GM18502 (cell line): Measurements from ENCODE around the gene TWNK.
"Not testable (repeated sequence)": the region's sequence is repeated elsewhere in the genome, so short reads cannot be mapped to it uniquely, and the experiment has no call there.

Experiments
- ATAC-seq: cut with Tn5 transposase; IDR thresholded peaks from one replicate; pipeline ENCODE4 v1.9.1; 2021; ENCODE audit warnings: mild to moderate bottlenecking; ENCODE audit not compliant: unreplicated experiment, poor library complexity

TWNK gene

DNA sequence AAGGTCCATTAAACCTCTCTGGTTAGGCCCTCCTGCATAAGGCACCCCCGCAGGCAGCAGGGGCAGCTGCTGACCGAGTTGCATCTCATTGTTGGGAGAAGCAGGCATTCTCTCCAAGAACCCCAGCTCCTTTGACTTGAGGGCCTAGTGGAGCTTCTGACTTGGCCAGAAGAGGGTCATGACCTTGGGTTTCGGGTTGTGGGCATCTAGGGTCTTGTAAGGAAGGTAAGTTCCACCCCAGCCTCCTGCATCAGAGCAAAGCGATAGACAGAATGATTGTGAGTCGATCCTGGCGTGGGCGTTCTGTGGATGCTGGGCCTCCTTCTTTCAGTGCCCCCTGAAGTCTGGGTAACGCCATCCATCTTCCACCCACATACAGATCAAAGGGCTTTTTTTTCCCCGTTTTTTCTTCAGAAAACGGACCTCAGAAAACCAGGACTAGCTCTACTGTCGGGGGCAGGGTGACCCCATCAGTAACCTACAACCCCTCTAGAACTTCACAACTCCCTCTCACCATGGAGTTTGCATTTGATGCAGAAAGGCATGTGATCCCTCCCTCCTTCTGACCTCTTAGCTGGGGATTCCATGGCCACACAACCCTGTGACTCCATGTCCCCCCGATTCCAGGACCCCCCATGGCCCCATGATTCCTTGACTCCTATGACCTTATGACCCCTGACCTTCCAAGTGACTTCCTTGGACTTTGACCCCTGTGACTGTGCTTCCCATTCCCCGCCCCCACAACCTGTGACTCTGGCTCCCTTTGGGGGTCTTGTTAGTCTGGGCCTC lies 15.0 kb upstream of the TWNK start:
- no peak for ATAC-seq

DNA sequence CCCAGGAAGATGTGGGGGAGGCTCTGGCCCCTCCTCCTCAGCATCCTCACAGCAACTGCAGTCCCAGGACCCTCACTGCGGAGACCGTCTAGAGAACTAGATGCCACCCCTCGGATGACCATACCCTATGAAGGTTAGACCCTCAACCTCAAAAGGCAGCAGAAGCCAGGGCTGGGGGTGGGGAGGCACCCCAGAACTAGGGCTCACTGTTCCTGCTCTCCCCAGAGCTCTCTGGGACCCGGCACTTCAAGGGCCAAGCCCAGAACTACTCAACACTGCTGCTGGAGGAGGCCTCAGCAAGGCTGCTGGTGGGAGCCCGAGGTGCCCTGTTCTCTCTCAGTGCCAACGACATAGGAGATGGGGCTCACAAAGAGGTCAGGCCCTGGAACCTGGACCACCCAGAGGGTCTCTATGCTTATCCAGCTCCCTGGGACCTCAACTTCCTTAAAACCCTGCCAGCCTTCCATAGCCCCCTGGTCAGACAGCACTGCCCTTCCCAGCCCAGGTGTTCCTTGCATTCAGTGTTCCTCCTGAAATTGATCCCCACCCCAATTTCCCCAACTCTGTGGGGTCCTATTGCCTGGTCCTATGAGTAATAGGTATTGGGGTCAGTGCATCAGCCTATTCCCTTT lies 14.3 kb upstream of the TWNK start:
- ATAC-seq: no peak

DNA sequence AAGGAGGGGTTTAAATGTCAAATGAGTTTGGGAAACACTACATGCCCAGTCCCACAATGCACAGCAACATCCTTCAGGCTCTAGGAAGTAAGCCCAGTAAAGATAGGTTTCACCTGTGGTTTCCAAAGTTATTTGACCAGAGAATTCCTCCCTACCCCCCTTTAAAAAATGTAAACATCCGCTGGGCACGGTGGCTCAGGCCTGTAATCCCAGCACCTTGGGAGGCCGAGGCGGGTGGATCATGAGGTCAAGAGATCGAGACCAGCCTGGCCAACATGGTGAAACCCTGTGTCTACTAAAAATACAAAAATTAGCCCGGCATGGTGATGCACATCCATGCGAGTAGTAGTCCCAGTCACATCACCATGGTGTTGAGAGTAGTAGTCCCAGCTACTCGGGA lies 11.9 kb upstream of the TWNK start:
- ATAC-seq: not testable (repeated sequence)

DNA sequence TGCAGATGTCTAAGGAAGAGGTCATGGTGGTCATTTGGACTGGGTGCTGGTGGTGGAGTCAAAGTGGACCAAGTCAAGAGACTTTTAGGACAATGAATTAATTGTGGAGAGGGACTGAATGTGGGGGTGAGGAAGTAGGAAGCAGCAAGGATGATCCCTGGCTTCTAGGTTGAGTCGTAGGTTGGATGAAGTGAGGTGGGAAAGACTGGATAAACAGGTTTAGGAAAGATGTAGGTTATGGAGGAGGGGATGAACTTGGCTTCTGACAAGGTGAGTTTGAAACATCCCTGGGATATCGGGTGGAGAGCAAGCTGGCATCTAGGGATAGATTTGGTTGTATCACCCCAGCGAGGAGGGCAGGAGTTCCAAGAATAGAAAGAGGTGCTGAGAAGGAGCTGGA lies 10.4 kb upstream of the TWNK start:
- no peak for ATAC-seq

DNA sequence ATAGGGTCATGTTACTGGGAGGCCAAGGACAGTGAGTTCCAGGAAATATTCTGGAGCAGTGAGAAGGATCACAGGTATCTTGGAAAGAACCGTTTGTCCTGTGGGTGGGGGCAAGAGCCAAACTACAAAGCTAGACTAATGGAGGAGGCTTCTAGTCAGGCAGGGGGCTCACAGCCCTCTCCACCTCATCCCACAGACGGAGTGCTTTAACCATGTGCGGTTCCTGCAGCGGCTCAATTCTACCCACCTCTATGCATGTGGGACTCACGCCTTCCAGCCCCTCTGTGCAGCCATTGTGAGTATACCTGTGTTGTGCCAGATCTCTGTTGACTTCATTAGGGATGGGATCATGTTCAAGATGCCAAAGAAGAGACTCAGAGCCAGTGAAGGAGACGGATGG lies 9.9 kb upstream of the TWNK start:
- no peak for ATAC-seq

DNA sequence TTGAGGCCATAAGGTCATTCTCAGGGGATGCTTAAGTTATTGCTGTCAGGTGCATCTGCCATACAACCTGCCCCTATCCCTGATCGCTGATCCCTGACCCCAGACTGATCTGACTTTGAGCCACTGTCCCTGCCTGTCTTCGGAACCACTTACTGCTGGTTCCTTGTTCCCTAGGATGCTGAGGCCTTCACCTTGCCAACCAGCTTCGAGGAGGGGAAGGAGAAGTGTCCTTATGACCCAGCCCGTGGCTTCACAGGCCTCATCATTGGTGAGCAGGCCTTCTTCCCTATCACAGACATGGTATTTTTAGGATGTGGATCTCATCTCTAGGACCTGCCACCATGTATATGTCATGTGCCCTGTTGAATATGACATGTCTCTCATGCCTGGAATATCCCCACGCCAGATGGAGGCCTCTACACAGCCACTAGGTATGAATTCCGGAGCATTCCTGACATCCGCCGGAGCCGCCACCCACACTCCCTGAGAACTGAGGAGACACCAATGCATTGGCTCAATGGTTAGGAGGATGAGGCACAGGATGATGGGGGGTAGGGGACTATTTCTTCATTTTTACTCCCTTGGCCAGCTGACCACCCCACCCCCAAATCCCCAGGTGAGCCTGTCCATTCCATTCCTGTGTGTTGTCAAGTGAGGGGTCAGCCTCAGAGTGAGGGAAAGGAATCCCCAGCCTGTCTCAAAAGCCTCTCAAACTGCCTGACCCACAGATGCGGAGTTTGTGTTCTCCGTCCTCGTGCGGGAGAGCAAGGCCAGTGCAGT lies 9.0 kb upstream of the TWNK start:
- no peak for ATAC-seq

DNA sequence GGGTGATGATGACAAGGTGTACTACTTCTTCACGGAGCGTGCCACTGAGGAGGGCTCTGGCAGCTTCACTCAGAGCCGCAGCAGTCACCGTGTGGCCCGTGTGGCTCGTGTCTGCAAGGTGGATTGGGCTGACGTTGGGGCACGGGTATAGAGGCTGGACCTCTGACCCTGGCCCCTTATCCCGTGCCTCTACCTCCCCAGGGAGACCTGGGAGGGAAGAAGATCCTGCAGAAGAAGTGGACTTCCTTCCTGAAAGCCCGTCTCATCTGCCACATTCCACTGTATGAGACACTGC lies 8.5 kb upstream of the TWNK start:
- no peak for ATAC-seq

DNA sequence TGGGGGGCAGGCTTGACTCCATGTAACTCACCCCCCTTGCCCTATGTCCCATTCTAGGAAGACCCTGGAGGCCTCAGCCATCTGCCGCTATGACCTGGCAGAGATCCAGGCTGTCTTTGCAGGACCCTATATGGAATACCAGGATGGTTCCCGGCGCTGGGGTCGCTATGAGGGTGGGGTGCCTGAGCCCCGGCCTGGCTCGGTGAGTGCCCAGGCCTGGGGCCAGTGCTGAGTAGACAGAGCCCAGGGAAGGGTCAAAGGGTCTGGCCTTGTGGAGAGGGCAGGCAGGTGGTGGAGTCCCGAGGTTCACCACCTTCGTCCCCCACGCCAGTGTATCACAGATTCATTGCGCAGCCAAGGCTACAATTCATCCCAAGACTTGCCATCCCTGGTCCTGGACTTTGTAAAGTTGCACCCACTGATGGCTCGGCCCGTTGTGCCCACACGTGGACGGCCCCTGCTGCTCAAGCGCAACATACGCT lies 7.5 kb upstream of the TWNK start:
- no peak for ATAC-seq

DNA sequence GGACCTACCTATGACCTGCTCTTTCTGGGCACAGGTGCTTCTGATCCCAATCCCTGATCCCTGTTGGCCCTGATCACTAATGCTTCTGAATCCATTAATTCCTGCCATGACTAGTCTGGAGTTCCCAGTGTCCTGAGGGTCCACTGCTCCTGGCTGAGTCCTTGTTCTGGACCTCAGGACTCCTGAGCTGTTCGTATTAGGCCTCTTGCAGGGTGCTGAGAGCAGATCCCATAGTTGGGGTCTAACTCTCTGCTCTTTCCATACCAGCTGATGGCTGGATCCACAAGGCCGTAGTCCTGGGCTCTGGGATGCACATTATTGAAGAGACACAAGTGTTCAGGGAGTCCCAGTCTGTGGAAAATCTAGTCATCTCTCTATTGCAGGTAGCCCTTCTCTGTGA lies 7.0 kb upstream of the TWNK start:
- ATAC-seq: no peak

DNA sequence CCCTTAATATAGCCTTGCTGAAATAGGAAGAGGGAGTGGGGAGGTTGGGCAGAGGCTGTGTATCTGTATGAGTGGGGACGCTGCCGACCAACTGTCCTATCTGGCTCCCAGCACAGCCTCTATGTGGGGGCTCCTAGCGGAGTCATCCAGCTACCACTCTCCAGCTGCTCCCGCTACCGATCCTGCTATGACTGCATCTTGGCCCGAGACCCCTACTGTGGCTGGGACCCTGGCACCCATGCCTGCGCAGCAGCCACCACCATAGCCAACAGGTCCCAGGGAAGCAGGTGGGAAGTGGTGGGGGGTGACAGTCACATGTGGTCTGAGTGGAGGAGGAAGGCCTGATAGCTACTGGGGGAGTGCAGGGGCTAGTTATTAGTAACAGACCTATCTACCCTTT lies 6.6 kb upstream of the TWNK start:
- no peak for ATAC-seq

DNA sequence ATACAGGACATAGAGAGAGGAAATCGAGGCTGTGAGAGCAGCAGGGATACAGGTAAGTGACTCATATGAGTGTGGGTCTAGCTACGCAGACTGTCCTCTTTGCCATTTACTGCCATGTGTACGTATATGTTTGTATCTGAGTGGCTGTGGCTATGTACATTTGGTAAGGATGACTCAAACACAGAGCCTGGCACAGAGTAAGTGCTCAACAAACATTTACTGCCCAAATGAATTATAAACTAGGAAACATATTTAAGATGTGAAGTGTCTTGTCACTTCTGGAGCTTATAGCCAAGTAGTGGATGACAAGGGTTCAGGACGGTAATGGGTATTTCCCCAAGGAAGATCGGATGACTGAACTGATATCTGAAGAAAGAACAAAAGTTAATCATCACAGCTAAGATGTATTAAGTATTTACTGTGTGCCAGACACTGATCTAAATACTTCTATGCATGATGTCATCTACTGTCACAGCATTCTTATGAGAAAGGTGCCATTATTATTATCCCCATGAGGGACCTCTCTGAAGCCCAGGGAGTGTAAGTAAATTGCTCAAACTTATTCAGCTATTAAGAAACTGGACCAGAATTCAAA lies 6.1 kb upstream of the TWNK start:
- ATAC-seq: no peak

DNA sequence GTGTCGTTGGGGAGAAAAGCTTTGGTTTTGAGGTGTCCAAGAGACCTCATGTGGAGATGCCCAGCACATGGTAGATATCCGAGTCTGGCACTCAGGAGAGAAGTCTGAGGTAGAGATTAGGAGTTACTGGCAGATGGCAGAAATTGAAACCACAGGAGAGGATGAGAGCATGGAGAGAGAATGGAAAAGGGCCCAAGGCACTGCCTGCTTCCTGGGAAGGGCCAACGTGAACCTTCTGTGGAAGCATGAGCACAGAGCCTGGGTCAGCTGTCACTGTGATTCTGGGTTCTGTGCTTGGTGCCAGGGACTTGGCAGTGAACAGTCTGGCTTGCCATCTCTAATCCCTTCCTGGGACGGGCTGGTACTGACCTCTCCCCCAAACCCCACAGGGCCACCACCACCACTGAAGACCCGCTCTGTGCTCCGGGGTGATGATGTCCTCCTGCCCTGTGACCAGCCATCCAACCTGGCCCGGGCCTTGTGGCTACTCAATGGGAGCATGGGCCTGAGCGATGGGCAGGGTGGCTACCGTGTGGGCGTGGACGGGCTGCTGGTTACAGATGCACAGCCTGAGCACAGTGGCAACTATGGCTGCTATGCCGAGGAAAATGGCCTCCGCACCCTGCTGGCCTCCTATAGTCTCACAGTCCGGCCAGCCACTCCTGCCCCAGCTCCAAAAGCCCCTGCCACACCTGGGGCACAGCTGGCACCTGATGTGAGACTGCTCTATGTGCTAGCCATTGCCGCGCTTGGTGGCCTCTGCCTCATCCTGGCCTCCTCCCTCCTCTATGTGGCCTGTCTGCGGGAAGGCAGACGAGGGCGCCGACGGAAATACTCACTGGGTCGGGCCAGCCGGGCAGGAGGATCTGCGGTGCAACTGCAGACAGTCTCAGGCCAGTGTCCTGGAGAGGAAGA lies 4.2 kb upstream of the TWNK start:
- ATAC-seq: no peak

DNA sequence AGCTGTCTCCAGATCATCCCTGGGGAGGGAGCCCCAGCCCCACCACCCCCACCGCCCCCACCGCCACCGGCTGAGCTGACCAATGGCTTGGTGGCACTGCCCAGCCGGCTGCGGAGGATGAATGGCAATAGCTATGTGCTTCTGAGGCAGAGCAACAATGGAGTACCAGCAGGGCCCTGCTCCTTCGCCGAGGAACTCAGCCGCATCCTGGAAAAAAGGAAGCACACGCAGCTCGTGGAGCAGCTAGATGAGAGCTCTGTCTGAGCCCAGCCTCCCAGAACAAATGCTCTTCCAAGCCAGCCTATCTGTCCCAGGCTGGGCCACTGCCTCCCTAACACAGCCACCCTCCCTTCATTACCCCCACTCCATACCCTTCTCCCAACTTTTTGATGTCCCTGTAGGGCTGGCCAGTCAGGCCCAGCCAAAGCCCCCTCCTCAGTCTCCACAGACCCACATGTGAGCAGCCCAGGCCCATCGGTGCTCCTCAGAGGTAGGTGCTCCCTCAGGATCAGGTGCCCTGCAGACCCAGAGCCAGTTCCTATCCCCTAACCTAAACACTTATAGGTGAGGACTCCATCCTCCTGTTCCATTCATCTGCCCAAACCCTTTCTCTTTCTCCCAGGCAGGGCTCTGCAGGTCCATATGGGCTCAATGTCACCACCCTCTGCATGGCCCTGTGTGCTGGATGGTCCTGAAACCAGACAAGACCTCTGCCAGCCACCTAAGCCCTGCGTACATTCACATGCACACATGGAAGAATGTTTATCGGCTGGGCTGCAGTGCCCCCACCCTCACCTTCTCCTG lies 3.3 kb upstream of the TWNK start:
- ATAC-seq: no peak

DNA sequence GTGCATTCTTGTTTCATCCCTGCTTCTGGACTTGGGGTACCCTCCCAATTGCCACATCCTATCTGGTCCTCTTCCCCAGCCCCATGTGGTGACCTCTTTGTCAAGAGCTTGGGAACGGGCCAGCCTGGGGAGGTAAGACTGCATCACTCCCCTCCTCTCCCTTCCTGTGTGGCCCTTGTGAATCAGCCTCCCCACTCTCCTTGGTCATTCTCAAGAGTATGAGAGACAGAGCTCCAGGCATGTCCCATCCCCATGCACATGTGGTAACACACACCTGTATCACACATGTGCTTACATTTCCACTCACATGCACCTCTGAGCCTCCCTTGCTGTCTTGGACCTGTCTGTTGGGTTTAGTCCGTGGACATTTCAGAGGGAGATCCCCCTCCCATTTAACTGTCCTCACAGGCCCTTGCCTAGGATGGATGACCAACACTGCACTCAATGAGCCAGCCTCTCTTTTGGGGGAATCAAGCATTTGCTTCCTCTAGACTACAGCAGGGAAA lies 2.6 kb upstream of the TWNK start:
- ATAC-seq: no peak

DNA sequence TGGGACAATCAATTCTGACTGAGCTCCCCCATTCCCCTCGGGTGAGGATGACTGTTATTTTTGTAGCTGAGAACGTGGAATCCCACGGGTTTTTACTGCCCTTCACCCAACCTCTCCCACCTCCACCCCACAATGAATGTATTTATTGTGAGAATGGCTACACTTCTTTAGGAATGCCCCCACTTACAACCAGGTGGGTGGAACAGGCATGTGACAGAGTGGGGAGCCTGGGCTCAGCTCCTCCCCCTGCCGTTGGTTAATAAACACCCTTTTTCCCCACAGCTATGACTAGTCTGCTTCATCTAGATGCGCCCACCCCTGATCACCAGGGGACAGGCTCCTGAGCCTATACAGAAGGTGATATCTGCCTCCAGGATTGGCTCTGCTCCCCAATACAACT lies 2.0 kb upstream of the TWNK start:
- ATAC-seq: no peak

DNA sequence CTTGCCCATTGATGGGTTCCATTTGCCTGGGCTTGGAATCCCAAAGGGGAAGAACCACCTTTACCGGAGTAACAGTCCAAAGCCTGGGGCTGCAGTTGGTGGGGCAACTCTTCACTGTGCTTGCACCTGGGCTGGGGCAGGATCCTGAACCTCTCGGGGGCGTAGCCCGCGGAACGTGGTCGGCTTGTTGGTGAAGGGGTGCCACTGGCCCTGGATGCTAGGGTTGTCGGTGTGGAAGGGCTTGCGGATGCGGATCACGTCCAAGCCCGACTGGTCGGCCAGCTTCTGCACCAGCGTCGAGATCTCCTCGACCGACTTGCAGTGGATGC lies 756 bp upstream of the TWNK start:
- no peak for ATAC-seq

DNA sequence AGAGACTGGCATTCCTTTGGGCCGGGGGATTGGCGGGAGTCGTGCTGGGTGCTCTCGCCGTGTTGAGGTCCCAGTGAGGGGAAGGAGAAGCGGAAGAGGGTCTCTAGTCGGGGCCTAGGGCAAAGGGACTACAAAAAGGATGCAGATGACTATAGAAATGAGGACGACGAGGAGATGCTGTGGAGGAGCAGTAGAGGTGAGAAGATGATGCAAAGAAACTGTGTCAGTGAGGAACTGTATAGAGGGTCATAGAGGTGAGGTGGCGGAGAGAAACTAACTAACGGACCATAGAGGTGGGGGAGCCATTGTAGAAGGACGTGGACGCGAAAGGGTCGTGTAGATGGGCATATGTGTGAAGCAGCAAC lies 324 bp downstream of the TWNK start:
- ATAC-seq: no peak

DNA sequence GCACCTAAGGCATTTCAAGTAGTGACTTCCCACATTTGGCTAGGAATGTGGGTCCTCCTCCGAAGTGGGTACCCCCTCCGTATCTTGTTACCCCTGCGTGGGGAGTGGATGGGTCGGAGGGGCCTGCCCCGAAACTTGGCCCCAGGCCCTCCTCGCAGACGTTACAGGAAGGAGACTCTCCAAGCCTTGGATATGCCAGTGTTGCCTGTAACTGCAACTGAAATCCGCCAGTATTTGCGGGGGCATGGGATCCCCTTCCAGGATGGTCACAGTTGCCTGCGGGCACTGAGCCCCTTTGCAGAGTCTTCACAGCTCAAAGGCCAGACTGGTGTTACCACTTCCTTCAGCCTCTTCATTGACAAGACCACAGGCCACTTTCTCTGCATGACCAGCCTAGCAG lies 823 bp downstream of the TWNK start:
- no peak for ATAC-seq

DNA sequence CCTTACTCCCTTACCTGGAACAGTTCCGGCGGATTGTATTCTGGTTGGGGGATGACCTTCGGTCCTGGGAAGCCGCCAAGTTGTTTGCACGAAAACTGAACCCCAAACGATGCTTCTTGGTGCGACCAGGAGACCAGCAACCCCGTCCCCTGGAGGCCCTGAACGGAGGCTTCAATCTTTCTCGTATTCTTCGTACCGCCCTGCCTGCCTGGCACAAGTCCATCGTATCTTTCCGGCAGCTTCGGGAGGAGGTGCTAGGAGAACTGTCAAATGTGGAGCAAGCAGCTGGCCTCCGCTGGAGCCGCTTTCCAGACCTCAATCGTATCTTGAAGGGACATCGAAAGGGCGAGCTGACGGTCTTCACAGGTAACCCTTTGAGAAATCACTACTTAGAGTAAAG lies 1.7 kb downstream of the TWNK start:
- no peak for ATAC-seq
